PC-9 (cell line): Measurements from ENCODE around the gene TPTE2. TPM values are rescaled to one million over a fixed set of nuclear protein-coding genes. Genes with fewer than 3 reads are reported as not detected.
"Not testable (repeated sequence)": the region's sequence is repeated elsewhere in the genome, so short reads cannot be mapped to it uniquely, and the experiment has no call there.

Experiments used
- BruUV-seq: library from RNA; stranded (reverse); fragments of 400-500 nt; replicated peaks from 2 replicates; lab custom pipeline; 2021; lab: Mats Ljungman, UMichigan
- CTCF ChIA-PET: fragments of 300-600 bp; sonication (Branson Sonifier 250); formaldehyde crosslinking; loops from one replicate; lab custom pipeline; 2022; ENCODE audit warnings: antibody characterized with exemption; lab: Charles Lee
- POLR2A ChIA-PET: fragments of 300-600 bp; sonication (Branson Sonifier 250); formaldehyde crosslinking; loops from one replicate; lab custom pipeline; 2022; ENCODE audit warnings: antibody characterized with exemption; ENCODE audit not compliant: unreplicated experiment; lab: Charles Lee
- DNase-seq, 2 experiments: peaks; one replicate each; pipeline versions ENCODE4 v3.0.0 to v3.0.0-alpha.2; 2015 to 2022; ENCODE audit warnings: mixed read lengths in 1 of 2
- H2AFZ ChIP-seq: fragments of 200-600 bp; sonication (generic); 2 replicates; pipeline ENCODE4 v1.8.1; 2017; ENCODE audit warnings: antibody characterized with exemption
- H3F3A ChIP-seq: fragments of 200-600 bp; sonication (generic); 2 replicates; pipeline ENCODE4 v1.8.1; 2017; ENCODE audit warnings: antibody characterized with exemption, mild to moderate bottlenecking, low read depth; ENCODE audit not compliant: insufficient read depth
- H3K27ac ChIP-seq: fragments of 200-600 bp; sonication (generic); 2 replicates; pipeline ENCODE4 v1.6.1; 2016; ENCODE audit warnings: mixed run types
- H3K27me3 ChIP-seq: fragments of 200-600 bp; sonication (generic); 2 replicates; pipeline ENCODE4 v1.6.1; 2016; ENCODE audit warnings: low read depth, mixed run types; ENCODE audit not compliant: insufficient read depth
- H3K36me3 ChIP-seq: fragments of 200-600 bp; sonication (generic); 2 replicates; pipeline ENCODE4 v1.6.1; 2016; ENCODE audit warnings: low read depth, mixed run types
- H3K4me1 ChIP-seq: fragments of 200-600 bp; sonication (generic); replicated peaks from 2 replicates; pipeline ENCODE4 v1.6.1; 2016; ENCODE audit warnings: mixed run types; ENCODE audit not compliant: insufficient read depth
- H3K4me2 ChIP-seq: fragments of 200-600 bp; sonication (generic); 2 replicates; pipeline ENCODE4 v1.6.1; 2017; ENCODE audit warnings: mixed run types
- H3K4me3 ChIP-seq: fragments of 200-600 bp; sonication (generic); 2 replicates; pipeline ENCODE4 v1.6.1; 2016; ENCODE audit warnings: mixed run types
- H3K79me2 ChIP-seq: fragments of 200-600 bp; sonication (generic); 2 replicates; pipeline ENCODE4 v1.6.1; 2017; ENCODE audit warnings: low read depth, mixed run types
- H3K9me2 ChIP-seq: fragments of 200-600 bp; sonication (generic); 2 replicates; pipeline ENCODE4 v1.8.1; 2017; ENCODE audit warnings: mild to moderate bottlenecking; ENCODE audit not compliant: insufficient read depth
- H3K9me3 ChIP-seq: fragments of 200-600 bp; sonication (generic); 2 replicates; pipeline ENCODE4 v1.8.1; 2016; ENCODE audit warnings: low read depth; ENCODE audit not compliant: insufficient read depth
- H4K20me1 ChIP-seq: fragments of 200-600 bp; sonication (generic); 2 replicates; pipeline ENCODE4 v1.8.1; 2017; ENCODE audit not compliant: insufficient read depth
- EZH2 ChIP-seq: fragments of 200-600 bp; sonication (generic); IDR thresholded peaks from 2 replicates; pipeline ENCODE4 v1.8.0; 2017; ENCODE audit warnings: antibody characterized with exemption, low read depth
- intact Hi-C: fragments of 100-400 bp; cut with micrococcal nuclease; formaldehyde crosslinking; loops from one replicate; pipeline ENCODE4 v1.10.0; 2022; ENCODE audit not compliant: unreplicated experiment
- total RNA-seq: library from RNA; stranded (reverse); gene quantifications from 2 replicates; pipeline ENCODE4 v1.2.3, GENCODE V29; 2021
- TF ChIP-seq, protein P1 (sequence below): fragments of 200-600 bp; sonication (generic); conservative IDR thresholded peaks from 2 replicates; pipeline ENCODE4 v1.6.1; 2017; ENCODE audit warnings: mixed run types, antibody characterized with exemption, mild to moderate bottlenecking, moderate library complexity

The TPTE2 gene
- total RNA-seq, 1 experiment from 2014 or later: not detected

DNA sequence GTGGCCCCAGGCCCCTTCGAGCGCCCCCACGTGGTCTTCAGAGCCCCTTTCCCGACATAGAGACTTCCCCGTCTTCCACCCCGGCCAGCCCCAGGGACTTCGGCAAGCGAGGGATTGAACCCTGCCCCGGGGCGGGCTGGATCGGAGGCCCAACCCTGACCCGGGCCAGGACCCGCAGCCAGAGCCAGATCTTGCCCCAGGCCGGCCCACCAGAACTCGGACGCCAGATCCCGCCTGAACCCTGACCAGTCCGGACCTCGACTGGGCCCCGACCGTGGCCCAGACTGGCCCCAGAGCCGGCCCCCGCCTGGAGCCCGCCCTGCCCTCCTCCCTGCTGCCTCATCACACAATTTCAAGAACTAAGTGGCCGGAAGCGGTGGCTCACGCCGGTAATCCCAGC lies 253 bp upstream of the TPTE2 start:
- DNase-seq: no peak
- intact Hi-C loops: no loop called here
- no peaks in the 10 kb centered on the region for H3K9me3 ChIP-seq
- no peak overlapping the region for H2AFZ ChIP-seq
- H3K27ac ChIP-seq: no peak overlapping the region
- H3F3A ChIP-seq: no peaks in the 10 kb centered on the region
- H3K4me2 ChIP-seq: no peak overlapping the region
- POLR2A ChIA-PET: no interaction called here
- H4K20me1 ChIP-seq: no peaks in the 10 kb centered on the region
- H3K79me2 ChIP-seq: no peaks in the 10 kb centered on the region
- BruUV-seq: no TSS peak
- no peaks in the 10 kb centered on the region for H3K4me1 ChIP-seq
- no peaks in the 10 kb centered on the region for H3K9me2 ChIP-seq
- CTCF ChIA-PET: no interaction called here
- no peaks in the 10 kb centered on the region for H3K27me3 ChIP-seq
- H3K4me3 ChIP-seq: no peak overlapping the region
- TF ChIP-seq EZH2: no peak
- TF ChIP-seq, protein P1, sequence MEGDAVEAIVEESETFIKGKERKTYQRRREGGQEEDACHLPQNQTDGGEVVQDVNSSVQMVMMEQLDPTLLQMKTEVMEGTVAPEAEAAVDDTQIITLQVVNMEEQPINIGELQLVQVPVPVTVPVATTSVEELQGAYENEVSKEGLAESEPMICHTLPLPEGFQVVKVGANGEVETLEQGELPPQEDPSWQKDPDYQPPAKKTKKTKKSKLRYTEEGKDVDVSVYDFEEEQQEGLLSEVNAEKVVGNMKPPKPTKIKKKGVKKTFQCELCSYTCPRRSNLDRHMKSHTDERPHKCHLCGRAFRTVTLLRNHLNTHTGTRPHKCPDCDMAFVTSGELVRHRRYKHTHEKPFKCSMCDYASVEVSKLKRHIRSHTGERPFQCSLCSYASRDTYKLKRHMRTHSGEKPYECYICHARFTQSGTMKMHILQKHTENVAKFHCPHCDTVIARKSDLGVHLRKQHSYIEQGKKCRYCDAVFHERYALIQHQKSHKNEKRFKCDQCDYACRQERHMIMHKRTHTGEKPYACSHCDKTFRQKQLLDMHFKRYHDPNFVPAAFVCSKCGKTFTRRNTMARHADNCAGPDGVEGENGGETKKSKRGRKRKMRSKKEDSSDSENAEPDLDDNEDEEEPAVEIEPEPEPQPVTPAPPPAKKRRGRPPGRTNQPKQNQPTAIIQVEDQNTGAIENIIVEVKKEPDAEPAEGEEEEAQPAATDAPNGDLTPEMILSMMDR: no peak
- no peaks in the 10 kb centered on the region for H3K36me3 ChIP-seq

DNA sequence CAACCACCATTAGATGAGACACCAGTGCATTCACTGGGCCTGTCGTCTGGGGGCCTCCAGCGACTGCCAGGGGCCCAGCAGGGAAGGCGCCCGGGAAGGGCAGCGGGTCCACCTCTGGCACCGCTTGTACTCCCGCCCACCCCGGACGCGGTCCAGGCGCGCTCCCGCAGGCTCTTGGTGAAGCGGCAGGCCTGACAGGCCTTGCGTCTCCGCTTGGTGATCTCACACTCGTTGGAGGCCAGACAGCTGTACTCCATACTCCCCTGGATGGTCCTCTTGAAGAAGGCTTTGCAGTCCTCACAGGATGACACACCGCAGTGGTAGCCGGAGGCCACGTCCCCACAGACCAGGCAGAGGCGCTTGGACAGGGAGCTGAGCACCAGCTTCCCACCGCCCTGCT lies 660 bp downstream of the TPTE2 start:
- DNase-seq, H3K27ac ChIP-seq, H3F3A ChIP-seq, H3K36me3 ChIP-seq, H3K9me2 ChIP-seq, H3K4me1 ChIP-seq, POLR2A ChIA-PET, H2AFZ ChIP-seq, intact Hi-C loops, BruUV-seq, H3K4me2 ChIP-seq, H3K9me3 ChIP-seq, H4K20me1 ChIP-seq, CTCF ChIA-PET, H3K79me2 ChIP-seq, H3K27me3 ChIP-seq, H3K4me3 ChIP-seq: not testable (repeated sequence)

DNA sequence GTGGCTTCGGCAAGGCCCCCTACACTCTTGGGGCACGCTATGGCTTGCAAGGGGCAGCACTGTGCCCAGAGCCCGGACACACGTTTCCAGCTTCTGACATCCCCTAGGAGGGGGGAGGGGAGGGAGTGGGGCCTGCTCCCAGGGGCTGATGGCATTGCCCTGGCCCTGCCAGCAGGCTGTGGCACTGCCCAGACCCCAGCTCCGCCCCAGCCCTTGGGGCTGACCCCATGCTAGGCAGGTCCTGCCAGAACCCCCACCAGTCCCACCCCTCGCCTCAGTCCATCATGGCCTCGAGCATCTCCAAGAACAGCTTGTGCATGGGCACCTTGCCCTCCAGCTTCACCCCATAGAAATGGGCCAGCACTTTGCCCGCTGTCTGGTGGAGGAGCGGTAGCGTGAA lies 1.6 kb downstream of the TPTE2 start:
- BruUV-seq, H3K4me1 ChIP-seq, intact Hi-C loops, H3K4me3 ChIP-seq, H3F3A ChIP-seq, POLR2A ChIA-PET, H2AFZ ChIP-seq, H3K9me3 ChIP-seq, H4K20me1 ChIP-seq, CTCF ChIA-PET, H3K27me3 ChIP-seq, H3K27ac ChIP-seq, DNase-seq, H3K79me2 ChIP-seq, H3K36me3 ChIP-seq, H3K9me2 ChIP-seq, H3K4me2 ChIP-seq: not testable (repeated sequence)

DNA sequence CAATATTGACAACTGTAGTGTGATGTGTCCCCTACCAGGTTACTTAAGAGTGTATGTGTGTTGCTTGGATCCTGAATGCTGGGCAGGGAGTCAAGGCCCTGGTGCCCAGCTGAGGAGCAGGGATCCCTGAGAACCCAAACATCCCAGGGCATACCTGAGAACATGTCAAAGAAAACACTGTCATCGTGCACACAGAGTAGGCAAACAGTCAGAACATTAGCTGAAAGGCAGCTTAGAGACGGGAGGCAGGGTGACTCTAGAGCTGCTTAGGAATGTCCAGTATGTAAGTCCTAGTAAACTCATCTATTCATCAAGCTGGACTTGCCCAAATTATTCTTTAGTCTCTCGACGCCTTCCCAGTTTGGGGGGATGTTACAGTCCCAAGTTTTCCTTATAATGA lies 4.0 kb downstream of the TPTE2 start:
- H3K4me2 ChIP-seq, H4K20me1 ChIP-seq, H3K4me1 ChIP-seq, CTCF ChIA-PET, H3K79me2 ChIP-seq, H3K9me3 ChIP-seq, intact Hi-C loops, H3F3A ChIP-seq, H3K36me3 ChIP-seq, H3K27ac ChIP-seq, H3K4me3 ChIP-seq, DNase-seq, BruUV-seq, H2AFZ ChIP-seq, POLR2A ChIA-PET, H3K9me2 ChIP-seq, H3K27me3 ChIP-seq: not testable (repeated sequence)

DNA sequence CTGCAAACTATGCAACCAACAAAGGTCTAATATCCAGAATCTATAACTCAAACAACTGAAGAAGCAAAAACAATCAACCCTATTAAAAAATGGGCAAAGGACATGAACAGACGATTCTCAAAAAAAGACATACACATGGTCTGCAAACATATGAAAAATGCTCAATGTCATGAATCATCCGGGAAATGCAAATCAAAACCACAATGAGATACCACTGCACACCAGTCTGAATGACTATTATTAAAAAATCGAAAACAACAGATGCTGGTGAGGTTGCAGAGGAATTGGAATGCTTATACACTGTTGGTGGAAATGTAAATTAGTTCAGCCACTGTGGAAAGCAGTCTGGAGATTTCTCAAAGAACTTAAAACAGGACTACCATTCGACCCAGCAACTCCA lies 12.1 kb downstream of the TPTE2 start:
- H3K9me2 ChIP-seq, H3K9me3 ChIP-seq, DNase-seq, H4K20me1 ChIP-seq, H2AFZ ChIP-seq, H3K4me2 ChIP-seq, H3K36me3 ChIP-seq, H3K79me2 ChIP-seq, H3K27ac ChIP-seq, H3K4me1 ChIP-seq, CTCF ChIA-PET, POLR2A ChIA-PET, BruUV-seq, H3K4me3 ChIP-seq, H3F3A ChIP-seq, intact Hi-C loops, H3K27me3 ChIP-seq: not testable (repeated sequence)

DNA sequence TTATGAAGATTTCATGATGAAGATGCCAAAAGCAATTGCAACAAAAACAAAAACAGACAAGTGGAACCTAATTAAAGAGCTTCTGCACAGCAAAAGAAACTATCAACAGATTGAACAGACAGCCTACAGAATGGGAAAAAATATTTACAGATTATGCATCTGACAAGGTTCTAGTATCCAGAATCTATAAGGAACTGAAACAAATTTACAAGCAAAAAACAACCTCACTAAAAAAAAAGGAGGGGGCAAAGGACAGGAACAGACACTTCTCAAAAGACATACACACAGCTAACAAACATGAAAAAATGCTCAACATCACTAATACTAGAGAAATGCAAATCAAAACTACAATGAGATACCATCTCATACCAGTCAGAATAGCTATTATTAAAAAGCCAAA lies 35.7 kb downstream of the TPTE2 start:
- H3K79me2 ChIP-seq, H3K36me3 ChIP-seq, H4K20me1 ChIP-seq, H2AFZ ChIP-seq, H3K4me2 ChIP-seq, H3K9me2 ChIP-seq, H3K27ac ChIP-seq, POLR2A ChIA-PET, H3K4me1 ChIP-seq, DNase-seq, H3K9me3 ChIP-seq, BruUV-seq, H3F3A ChIP-seq, CTCF ChIA-PET, H3K4me3 ChIP-seq, intact Hi-C loops, H3K27me3 ChIP-seq: not testable (repeated sequence)
